Measurements from ENCODE around the gene OGFOD3.

DNA sequence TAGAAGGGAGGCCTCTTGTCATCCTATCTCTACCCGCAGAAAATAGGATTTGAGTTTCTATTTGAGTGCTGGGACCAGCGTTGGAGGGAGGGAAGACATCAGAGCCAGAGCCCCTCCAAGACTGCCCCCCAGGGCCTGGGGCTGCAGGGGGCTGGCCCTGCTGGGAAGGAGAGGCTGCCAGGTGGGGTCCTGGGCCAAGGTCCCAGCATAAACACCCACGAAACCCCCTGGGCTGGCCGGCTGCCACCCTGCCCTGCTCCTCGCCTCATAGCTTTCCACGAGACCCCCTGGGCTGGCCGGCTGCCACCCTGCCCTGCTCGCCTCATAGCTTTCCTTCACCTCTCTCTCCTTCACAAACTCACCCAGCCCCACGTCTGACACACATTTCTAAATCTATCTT lies 70.0 kb downstream of the OGFOD3 start:
- TF ChIP-seq POLR2A (IDR thresholded peaks at IDR 0.05) = no peak
- TF ChIP-seq, protein P1, sequence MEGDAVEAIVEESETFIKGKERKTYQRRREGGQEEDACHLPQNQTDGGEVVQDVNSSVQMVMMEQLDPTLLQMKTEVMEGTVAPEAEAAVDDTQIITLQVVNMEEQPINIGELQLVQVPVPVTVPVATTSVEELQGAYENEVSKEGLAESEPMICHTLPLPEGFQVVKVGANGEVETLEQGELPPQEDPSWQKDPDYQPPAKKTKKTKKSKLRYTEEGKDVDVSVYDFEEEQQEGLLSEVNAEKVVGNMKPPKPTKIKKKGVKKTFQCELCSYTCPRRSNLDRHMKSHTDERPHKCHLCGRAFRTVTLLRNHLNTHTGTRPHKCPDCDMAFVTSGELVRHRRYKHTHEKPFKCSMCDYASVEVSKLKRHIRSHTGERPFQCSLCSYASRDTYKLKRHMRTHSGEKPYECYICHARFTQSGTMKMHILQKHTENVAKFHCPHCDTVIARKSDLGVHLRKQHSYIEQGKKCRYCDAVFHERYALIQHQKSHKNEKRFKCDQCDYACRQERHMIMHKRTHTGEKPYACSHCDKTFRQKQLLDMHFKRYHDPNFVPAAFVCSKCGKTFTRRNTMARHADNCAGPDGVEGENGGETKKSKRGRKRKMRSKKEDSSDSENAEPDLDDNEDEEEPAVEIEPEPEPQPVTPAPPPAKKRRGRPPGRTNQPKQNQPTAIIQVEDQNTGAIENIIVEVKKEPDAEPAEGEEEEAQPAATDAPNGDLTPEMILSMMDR (IDR thresholded peaks at IDR 0.05 in 4 of 5, conservative IDR thresholded peaks at IDR 0.05 in 1 of 5) = no peak

Measured in gastrocnemius medialis (tissue), 4 donors.